Measurements from ENCODE around the gene NLRP8.
"Not testable (repeated sequence)": the region's sequence is repeated elsewhere in the genome, so short reads cannot be mapped to it uniquely, and the experiment has no call there.

The NLRP8 gene

DNA sequence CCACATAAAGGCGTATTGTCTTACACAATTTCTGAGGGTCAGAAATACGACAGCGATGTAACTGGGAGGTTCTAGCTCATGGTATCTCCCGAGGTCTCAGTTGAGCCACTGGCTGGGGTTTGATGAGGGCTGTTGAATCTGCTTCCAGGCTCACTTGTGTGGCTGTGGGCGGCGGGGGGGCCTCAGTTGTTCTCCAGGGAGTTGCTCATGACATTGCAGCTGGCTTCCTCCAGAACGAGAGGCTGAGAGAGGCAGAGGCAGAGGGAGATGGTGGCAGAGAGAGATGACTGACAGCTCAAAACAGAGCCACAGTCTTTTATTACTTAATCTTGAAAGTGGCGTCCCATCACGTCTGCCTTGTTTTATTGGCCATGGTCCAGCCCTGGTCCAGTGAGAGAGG is 32.8 kb downstream of the NLRP8 start:
- no peak for DNase-seq

DNA sequence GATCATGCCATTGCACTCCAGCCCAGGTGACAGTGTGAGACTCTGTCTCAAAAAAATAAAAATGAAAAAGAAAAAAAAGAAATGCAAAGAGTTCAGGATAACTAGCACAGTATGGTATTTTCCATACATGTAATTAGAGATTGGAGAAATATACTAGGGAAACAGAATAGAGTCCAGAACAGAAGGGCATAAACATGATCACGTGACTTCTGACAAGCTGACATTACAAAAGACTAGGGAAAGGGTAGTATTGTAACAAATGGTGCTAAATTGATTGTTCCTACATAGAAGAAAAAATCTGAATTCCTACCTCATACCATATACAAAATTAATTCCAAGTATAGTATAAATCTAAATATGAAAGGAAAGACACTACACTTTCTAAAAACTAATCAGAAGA is 37.6 kb downstream of the NLRP8 start:
- DNase-seq, result no peak

DNA sequence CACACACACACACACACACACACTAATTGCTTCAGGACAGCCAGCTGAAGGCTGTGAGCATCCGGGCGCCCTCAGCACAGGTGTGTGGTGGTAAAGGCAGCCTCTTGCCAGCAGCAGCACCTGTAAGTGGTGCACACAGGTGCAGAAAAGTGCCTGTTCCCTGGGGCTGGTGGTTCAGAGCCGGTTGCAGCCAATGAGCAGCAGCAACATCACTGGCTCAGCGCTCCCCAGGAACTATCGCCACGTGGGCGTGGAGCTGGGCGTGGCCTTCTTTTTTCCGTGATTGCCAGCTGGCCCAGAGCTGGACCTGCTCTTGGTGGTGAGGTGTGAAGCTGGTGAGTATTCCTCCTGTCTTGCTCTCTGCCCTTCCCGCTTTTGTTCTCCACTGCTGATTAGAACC is 38.9 kb downstream of the NLRP8 start, which contains the start of gene NLRP5:
Gene NLRP5, plus strand, starts transcription at position 289 of the 400 bp plus-strand sequence.
- DNase-seq, result no peak

DNA sequence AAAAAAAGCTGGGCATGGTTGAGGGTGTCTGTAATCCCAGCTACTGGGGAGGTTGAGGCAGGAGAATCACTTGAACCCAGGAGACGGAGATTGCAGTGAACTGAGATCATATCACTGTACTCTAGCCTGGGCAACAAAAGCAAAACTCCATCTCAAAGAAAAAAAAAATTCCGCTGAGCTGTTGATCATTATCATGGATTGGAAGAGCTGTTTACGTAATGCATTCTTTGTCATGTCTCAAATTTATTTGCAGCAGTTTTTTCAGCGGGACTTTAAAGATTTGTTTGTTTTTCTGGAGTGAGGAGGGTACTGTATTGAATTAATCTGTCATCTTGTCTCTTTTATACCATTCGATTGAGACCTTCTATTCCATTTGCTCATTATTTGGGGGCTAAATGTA is 43.2 kb downstream of the NLRP8 start:
- no peak for DNase-seq

DNA sequence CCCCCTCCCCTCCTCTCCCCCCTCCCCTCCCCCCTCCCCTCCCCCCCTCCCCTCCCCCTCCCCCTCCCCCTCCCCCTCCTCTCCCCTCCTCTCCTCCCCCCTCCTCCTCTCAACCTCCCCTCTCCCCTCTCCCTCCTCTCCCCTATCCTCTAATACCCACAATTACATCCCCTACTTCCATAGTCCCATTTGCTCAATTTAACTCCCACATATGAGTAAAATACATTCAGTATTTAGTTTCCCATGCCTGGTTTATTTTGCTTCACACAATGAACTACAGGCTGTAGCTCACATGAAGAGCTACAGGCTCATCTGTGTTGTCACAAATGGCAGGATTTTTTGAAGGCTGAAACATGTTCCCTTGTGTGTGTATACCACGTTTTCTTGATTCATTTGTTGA is 45.9 kb downstream of the NLRP8 start:
- no peak for DNase-seq

DNA sequence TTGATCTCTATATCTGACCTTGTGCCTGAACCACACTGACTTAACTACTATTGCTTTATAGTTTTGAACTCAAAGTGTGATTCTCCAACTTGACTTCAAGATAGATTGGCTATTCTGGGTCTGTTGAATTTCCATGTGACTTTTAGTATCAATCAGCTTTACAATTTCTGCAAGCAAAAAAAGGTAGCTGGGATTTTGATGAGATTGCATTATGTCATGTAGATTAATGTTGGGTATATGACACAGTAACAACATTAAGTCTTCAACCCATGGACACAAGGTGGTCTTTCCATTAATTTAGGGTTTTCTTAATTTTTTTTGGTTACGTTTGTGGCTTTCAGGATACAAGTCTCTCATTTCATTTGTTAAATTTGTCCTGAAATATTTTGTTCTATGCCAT is 67.1 kb downstream of the NLRP8 start:
- no peak for DNase-seq

DNA sequence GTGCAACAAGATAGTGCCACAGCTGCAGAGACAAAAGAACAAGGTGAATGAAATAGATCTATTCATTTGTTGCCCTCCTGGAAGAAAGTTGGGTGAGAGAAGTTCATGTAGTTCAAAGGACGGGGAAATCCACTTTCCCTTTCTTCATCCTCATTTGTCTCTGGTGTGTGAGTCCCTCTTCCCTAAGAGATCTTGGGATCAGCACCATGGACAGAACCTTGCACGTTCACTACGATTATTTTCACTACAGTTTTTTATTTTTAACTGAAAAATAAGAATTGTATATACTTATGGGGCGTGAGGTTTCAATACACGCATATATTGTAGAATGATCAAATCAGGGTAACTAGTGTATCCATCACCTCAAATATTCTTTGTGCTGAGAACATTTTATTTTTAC is 68.1 kb downstream of the NLRP8 start:
- DNase-seq, result no peak

DNA sequence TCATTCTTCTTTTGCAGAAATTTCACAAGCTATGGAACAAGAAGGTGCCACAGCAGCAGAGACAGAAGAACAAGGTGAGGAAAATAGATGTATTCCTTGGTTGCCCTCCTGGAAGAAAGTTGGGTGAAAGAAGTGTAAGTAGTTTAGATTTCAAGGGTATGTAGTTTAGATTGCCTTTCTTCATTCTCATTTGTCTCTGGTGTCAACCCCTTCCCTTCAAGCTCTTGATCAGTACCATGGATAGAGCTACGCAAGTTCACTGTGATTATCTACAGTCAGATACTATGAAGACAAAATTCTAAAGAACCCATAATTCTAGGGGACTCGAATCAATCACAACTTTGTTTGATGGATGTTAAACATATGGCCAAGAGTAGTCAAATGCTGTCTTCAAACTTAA is 71.7 kb downstream of the NLRP8 start:
- not testable (repeated sequence) for DNase-seq

DNA sequence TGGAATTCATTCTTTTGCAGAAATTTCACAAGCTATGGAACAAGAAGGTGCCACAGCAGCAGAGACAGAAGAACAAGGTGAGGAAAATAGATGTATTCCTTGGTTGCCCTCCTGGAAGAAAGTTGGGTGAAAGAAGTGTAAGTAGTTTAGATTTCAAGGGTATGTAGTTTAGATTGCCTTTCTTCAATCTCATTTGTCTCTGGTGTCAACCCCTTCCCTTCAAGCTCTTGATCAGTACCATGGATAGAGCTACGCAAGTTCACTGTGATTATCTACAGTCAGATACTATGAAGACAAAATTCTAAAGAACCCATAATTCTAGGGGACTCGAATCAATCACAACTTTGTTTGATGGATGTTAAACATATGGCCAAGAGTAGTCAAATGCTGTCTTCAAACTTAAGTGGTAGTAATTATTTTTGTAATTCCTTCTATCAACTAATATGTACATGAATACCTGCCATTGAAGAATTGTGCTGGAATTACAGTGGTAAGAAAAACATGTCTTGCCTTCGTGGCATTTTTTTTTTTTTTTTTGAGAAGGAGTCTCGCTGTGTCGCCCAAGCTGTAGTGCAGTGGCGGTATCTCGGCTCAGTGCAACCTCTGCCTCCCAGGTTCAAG is 72.8 kb downstream of the NLRP8 start:
- DNase-seq, result not testable (repeated sequence)

DNA sequence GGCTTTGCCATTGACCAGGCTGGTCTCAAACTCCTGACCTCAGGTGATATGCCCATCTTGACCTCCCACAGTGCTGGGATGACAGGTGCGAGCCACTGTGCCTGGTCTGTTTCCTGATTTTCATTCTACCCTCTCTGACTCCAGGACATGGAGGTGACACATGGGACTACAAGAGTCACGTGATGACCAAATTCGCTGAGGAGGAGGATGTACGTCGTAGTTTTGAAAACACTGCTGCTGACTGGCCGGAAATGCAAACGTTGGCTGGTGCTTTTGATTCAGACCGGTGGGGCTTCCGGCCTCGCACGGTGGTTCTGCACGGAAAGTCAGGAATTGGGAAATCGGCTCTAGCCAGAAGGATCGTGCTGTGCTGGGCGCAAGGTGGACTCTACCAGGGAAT is 79.1 kb downstream of the NLRP8 start:
- no peak for DNase-seq

Measured in stimulated activated naive CD4-positive, alpha-beta T cell treated with Interleukin-2 at 50 U/mL for 16 hours (primary cell).